NT2/D1 (cell line): Measurements from ENCODE around the gene FARP1.

ENCODE experiments used
- YY1 ChIP-seq: IDR thresholded peaks from 2 replicates; pipeline ENCODE4 v1.6.1; 2011; ENCODE audit not compliant: insufficient read length, insufficient read depth
- ZNF274 ChIP-seq: IDR thresholded peaks from 2 replicates; pipeline ENCODE4 v1.6.1; 2011; ENCODE audit warnings: mild to moderate bottlenecking, low read depth, low read length

DNA sequence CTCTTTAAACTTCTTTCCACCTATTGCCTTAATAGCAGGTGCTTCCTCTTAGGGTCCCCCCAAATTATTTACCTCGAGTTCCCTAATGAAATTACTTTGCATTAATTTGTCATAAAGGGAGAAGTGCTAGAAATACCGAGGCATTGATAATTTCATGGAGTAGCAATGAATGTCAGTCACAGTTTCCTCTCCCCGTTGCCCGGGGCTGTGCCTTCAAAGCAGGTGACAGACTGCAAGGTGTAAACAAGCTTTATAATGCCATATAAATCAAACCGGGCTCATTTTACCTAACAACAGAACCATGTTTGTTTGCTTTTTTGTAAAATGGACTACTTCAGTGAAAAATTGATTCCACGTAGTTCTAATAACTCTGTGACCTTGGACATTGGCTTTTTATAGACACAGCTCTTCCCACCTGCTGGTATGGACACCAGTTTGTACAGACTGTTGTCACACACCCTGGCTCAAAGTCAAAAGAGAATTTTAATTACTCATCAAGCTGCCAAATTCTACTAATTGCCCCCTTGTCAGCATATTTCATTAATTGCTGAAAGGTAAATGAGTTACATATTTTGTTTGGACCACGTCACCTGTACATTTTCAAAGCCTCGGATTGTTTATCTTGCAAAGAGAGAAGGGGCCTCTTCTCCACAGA is 262.9 kb downstream of the FARP1 start:
- TF ChIP-seq YY1, result no peak
- TF ChIP-seq ZNF274, result no peak
